GM12801 (cell line): ENCODE measurements around the gene OVOL1.

Source experiments
- CTCF ChIP-seq: IDR thresholded peaks from one replicate; pipeline ENCODE4 v1.5.1; 2011; ENCODE audit warnings: control low read depth; ENCODE audit not compliant: insufficient read length; ENCODE audit errors: extremely low read depth

The OVOL1 gene

DNA sequence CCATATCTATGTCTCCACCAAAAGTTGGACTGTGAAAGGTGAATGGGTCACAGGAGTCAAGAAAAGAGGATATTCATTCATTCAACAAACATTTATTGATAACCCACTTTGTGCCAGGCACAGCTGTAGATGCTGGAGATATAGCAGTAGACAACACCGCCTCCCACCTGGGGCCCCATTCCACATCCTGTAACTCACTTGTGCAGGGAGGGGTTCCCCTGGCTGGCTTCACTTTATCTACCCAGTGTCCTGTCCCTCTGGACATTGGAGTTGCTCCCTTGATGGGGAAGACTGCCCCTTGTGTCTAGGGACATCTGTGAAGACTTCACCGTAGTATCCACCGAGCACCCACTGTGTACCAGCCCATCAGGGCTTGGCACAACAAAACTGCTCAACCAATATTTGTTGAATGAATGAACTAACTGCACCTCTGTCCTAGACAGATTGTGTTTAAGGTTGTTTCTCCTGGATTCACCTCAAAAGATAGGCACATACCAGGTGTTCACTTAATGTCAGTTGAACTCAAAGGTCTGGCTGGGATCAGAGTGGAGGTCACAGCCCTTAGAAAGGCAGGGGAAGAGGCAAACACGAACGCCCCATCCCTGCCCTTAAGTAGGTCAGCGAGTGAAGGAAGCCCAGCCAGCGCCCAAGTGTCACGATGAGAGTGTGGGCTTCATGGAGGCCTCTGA lies 1.4 kb upstream of the OVOL1 start:
- TF ChIP-seq CTCF = no peak

DNA sequence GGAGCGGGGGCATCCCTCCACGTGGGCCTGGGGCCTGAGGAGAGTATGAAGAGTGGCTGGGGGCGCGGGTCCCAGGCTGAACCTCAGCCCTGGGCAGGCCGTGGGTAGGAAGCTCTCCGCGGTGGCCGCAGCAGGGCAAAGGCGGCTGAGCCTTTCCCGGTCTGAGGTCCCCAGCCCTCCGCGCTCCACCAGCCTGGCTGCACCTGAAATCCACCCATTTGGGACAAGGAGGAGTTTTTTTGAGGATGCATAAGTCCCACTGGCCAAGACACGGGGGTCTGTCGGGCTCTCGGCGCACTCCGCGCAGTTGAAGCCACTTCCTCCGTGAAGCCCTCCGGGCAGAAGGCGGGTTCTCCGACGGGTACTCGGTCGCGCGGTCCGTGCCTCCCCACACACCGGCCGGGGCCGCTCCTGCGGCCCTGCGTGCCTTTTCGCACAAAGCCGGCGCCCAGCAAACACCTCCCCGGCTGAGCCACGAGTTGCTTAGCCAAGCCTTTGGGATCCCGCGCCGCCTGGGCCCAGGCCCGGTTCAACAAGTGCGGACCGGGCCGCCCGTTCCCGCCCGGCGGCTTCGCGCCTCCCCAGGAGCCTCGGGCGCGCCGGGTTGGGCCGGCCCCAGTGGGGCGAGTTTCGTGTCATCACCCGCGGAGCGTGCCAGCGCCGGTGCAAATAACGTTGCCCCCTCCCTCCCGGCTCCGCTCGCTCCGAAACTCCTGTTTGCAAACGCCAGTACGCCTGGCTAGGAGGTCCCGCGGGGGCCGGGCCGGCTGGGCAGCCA lies 666 bp upstream of the OVOL1 start:
- no peak for TF ChIP-seq CTCF

- TF ChIP-seq CTCF = no peak
Measured at GRCh38 chr11:65787649-65788622, 1.1 kb downstream of the OVOL1 start.

DNA sequence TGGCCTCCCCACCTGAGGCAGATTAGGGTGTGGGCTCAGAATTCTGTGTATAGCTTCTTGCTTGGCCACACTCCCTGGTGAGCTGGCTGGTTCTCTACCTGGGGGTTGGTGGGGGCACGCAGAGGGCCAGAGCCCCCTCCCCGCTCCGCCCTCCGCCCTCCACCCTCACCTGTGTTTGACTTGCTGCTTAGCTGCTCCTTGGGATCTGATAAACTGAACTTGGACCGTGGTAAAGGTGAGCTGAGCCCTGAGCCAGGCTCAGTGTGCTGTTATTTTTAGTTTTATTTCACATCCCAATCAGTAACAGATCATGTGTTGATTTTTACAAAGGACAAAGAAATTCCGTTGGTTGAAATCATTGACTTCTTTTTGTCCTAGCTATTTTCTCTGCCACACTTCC lies 2.0 kb downstream of the OVOL1 start:
- TF ChIP-seq CTCF = no peak

GRCh38 chr11:65789230-65790103 lies 2.6 kb downstream of the OVOL1 start:
- no peak for TF ChIP-seq CTCF

GRCh38 chr11:65790104-65790901 lies 3.4 kb downstream of the OVOL1 start:
- TF ChIP-seq CTCF = no peak
